GM21737 (cell line): ENCODE measurements around the gene ECPAS.
"Not testable (repeated sequence)": the region's sequence is repeated elsewhere in the genome, so short reads cannot be mapped to it uniquely, and the experiment has no call there.

Source experiments
- ATAC-seq: cut with Tn5 transposase; IDR thresholded peaks from one replicate; pipeline ENCODE4 v1.9.1; 2021; ENCODE audit warnings: mild to moderate bottlenecking, moderate library complexity; ENCODE audit not compliant: unreplicated experiment

The ECPAS gene

GRCh38 chr9:111483858-111484571 lies at the start of gene ECPAS:
ECPAS (minus strand) TSS chr9:111484383; CDS start chr9:111472918, 11,465 bp downstream.
- peak; percentile 51 for ATAC-seq

- no peak for ATAC-seq
These were observed 49.1 kb upstream of the ECPAS start for GRCh38 chr9:111533099-111533790.

- no peak for ATAC-seq
These were observed 47.5 kb upstream of the ECPAS start for GRCh38 chr9:111531716-111532115.

- no peak for ATAC-seq
These were observed 45.6 kb upstream of the ECPAS start for GRCh38 chr9:111529787-111530186.

- ATAC-seq = no peak
These were observed 43.2 kb upstream of the ECPAS start for GRCh38 chr9:111527347-111527746.

- ATAC-seq = no peak
These were observed 41.1 kb upstream of the ECPAS start, which contains the start of gene ZNF483 for GRCh38 chr9:111525056-111525977. ZNF483 (plus strand) TSS chr9:111525179; CDS start chr9:111527396, 2,217 bp downstream.

- no peak for ATAC-seq
These were observed 40.5 kb upstream of the ECPAS start for GRCh38 chr9:111524731-111525055.

- ATAC-seq = no peak
These were observed 31.9 kb upstream of the ECPAS start for GRCh38 chr9:111516061-111516465.

- no peak for ATAC-seq
These were observed 30.8 kb upstream of the ECPAS start for GRCh38 chr9:111514967-111515366.

- not testable (repeated sequence) for ATAC-seq
These were observed 27.4 kb upstream of the ECPAS start for GRCh38 chr9:111511581-111511980.

- no peak for ATAC-seq
These were observed 18.3 kb upstream of the ECPAS start for GRCh38 chr9:111502506-111502905.

- no peak for ATAC-seq
These were observed 17.5 kb upstream of the ECPAS start for GRCh38 chr9:111501648-111502047.

- ATAC-seq = no peak
These were observed 16.9 kb upstream of the ECPAS start for GRCh38 chr9:111501005-111501562.

GRCh38 chr9:111497196-111497595 lies 13.0 kb upstream of the ECPAS start:
- ATAC-seq = not testable (repeated sequence)

- ATAC-seq = no peak
These were observed 350 bp upstream of the ECPAS start for GRCh38 chr9:111484572-111484894.

GRCh38 chr9:111483439-111483857 lies 735 bp downstream of the ECPAS start:
- peak; percentile 38 for ATAC-seq

- peak; percentile 61 for ATAC-seq
These were observed 1.3 kb downstream of the ECPAS start for GRCh38 chr9:111482694-111483438.

- no peak for ATAC-seq
These were observed 2.1 kb downstream of the ECPAS start for GRCh38 chr9:111481885-111482636.

- ATAC-seq = no peak
These were observed 6.5 kb downstream of the ECPAS start for GRCh38 chr9:111477677-111478076.

- no peak for ATAC-seq
These were observed 9.0 kb downstream of the ECPAS start for GRCh38 chr9:111475195-111475594.
